GM21423 (cell line): ENCODE results near the gene EXT2.

Experiments used
- ATAC-seq: cut with Tn5 transposase; IDR thresholded peaks from one replicate; pipeline ENCODE4 v1.9.1; 2021; ENCODE audit warnings: mild to moderate bottlenecking, moderate library complexity; ENCODE audit not compliant: unreplicated experiment

EXT2 gene

DNA sequence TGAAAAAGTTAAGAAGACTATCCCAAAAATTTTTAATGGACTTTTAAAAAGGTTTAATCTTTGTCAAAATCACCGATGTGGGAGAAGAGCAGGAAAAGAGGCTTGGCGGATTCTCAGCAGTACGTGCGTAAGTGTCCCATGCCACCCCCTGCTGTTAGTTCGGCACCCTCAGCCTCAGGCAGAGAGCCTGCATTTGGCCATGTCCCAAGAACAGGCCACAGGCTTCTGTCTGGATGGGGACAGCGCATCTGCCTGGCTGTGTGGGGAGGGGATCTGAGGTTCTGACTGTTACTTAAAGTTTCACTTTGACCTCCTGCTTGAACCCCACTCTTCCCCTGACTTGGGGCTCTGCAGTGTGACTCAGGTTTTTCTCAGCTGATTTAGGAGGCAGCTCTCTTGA lies 35.3 kb downstream of the EXT2 start:
- ATAC-seq = no peak

DNA sequence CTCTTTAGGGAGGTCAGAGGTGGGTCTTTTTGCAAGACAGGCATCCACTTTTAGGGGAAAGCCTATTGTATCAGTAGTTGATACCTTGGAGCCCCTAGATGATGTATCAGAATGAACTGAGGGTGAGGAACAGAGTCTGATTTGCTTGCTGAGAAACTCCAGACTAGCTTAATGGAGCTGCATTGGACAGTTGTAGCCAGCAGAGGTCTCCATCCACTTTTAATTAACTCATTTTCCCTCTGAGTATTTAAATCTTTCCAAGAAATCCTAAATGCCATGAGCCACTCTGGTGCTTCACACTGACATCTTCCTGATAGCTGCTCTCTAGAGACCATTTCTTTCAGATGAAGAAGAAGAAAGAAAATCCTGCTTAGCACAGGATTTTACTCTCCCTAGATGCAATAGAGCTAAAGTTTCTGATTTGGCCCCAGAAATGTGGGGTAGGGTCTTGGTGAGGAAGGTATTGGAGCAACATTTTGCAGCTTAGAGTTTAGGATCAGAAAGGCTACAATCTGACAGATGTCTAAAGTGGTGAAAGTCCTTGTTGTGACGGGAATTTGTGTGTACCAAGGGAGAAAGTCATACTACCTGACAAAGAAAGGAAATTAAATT lies 38.0 kb downstream of the EXT2 start:
- no peak for ATAC-seq

DNA sequence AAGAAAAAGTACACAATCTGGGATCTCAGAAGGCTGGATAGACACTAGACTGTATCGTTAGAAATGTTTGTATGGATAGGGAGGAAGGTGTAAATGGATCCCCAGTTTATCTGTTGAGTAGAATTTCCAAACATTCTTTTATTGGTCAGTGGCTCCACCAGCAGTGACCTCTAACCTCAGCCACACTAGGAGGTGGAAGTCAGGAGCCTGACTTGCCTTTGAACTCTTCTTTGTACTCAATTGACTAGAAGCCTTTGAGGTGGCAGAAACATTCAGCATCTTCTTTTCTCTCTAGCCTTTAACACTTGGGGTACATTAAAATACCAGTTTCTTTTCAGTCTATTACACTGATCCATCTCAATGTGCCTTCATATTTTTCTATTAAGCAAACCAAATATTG lies 39.1 kb downstream of the EXT2 start:
- ATAC-seq = no peak

DNA sequence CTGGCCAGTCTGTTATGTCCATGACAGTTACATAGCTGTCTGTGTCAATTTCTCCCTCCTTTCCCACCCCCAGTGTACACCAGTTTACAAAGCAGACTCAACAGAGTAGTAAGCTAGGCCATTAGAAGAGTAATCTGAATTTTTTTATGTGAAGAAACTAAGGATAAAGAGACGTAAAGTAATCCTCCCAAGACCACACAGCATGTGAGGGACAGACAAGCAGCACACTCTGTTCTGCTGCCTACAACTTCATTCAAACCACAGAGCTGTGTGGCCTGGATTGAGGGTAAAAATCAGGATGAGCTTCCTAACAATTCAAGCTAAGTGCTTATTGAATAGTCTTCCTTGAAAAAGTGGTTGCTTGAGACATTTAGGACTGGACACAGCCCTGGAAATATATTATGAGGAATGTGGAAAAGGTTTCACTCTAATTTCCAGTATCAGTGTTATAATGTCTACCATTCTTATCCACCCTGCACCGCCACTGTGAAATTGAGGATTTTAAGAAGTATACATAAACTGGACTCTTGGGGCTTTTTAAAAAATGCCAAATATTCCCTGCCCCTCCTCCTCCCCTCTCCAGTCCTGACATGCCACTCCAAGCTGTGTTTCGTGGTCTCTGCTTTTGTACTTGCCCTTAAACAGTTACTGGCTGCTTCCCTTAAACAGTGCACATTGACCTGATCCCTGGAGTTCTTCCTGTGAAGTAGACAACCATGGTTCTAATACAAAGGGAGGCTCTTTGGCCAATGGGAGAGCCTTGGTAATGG lies 40.9 kb downstream of the EXT2 start:
- no peak for ATAC-seq

DNA sequence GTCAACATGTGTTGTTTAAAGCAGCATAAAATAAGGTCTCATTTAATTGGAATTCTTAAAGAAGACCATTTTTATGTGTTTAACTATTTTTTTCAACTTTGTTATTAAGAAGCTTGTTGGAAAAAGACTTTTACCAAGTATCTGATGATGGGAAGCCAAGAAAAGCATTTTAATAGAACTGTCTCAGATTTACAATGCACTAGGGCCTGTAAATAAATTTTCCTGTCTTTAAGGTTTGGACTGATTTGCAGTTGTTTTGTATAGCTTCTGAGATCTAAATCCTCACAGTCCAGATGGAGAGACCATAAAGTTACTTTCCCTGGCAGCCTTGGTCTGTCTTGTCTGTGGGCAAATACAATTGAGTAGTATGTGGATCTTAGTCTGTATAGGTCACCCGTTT lies 41.6 kb downstream of the EXT2 start:
- no peak for ATAC-seq

DNA sequence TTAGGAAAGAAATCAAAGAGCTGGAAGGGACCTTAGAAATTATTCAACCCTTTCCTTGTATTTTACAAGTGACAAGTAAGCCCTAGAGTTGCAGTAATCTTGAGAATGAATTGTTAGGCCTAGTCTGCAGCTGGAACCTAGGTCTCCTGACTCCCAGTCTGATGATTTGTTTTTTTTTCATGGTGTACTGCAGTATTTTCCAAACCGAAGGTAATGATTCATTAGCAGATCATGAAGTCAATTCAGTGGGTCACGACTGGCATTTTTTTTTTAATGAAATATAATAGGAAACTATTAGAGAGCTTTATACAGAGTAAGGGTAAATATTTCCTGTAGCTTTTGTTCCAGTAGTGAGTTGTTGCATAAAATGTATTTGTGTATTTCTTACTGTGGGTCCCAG lies 42.8 kb downstream of the EXT2 start:
- ATAC-seq = no peak

DNA sequence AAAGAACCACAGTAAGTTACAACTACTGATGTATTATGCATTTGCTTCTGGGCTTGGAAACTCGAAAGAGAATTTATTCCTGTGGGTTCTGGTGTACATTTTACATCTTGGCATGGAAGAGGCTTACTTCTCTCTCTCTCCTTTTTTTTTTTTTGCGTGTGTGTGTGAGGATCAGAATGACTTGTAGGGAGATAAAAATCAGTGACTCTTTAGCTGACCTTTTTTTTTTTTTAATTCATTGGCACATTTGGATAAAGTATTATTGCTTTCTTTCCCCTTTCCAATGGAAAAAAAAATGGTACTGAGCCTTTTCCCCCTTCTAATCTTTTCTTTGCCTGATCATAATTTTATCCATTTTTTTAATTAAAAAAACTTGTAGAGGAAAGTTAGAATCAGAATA lies 43.5 kb downstream of the EXT2 start:
- ATAC-seq = no peak

DNA sequence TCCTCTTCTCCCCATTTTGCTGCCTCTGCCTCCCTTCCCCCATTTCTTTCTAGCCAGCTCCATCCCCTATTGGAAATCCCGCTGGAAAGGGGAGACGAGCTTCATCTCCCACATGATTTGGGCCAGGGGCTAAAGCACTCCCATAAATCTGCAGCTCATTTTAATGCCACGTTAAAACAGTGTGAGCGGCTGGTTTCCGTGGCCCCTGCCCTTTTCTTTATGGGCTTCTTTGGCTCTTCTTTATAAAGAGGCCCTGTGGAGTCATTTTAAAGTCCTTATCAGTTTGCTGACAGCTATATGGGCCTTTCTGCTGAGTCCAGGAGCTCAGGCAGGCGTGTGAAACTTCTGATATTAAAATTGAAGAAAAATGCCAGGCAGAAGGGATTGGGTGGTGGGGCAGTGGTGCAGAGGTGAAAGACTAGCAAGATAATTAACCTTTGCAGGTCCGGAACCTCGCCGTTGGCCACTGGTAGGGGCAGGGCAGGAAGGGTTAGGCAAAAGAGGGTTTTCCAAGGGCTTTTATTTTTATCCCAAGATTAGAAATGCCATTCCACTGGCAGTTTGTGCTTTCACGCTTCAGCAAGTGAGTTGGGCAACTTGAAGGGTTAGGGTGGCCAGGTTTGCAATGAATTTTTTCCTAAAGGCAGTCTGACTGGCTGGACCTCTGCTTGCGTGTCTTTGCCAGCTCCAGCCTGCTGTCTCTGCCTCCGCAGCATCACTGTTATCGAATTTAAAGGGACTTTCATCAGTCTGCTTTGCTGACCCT lies 44.3 kb downstream of the EXT2 start:
- ATAC-seq = no peak

DNA sequence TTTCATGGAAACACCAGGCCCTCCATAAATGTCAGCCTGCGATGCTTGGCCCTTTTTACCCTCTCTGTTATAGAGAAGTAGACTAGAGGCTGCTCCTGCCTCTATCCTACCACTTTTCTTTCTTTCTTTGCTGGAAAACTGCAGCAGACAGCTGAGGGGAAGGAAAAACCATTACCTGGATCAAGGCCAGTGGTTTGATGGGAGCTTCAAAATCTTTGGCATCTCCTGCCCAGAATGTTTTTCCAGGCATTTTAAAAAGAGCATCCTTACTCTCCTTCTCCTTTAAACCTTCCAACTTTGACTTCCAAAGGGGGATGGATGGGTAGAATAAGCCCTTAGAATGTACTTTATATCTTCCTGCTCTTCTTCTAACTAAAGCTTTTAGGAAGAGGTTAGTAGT lies 44.9 kb downstream of the EXT2 start:
- ATAC-seq = no peak

DNA sequence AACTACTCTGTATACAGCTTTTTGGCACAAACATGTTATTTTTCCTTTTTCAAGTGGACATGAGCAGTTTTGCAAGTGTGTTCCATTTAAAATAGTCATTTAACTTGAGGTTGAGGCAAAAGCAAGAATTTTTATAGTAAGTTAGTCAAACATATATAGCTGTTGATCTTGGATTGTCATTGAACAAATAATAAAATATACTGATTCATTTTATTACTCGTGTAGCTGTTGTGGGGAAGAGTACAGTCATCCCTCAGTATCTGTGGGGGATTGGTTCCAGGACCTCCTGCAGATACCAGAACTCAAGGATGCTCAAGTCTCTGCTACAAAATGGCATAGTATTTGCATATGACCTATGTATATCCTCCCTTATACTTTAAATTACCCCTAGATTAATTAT lies 45.3 kb downstream of the EXT2 start:
- no peak for ATAC-seq

DNA sequence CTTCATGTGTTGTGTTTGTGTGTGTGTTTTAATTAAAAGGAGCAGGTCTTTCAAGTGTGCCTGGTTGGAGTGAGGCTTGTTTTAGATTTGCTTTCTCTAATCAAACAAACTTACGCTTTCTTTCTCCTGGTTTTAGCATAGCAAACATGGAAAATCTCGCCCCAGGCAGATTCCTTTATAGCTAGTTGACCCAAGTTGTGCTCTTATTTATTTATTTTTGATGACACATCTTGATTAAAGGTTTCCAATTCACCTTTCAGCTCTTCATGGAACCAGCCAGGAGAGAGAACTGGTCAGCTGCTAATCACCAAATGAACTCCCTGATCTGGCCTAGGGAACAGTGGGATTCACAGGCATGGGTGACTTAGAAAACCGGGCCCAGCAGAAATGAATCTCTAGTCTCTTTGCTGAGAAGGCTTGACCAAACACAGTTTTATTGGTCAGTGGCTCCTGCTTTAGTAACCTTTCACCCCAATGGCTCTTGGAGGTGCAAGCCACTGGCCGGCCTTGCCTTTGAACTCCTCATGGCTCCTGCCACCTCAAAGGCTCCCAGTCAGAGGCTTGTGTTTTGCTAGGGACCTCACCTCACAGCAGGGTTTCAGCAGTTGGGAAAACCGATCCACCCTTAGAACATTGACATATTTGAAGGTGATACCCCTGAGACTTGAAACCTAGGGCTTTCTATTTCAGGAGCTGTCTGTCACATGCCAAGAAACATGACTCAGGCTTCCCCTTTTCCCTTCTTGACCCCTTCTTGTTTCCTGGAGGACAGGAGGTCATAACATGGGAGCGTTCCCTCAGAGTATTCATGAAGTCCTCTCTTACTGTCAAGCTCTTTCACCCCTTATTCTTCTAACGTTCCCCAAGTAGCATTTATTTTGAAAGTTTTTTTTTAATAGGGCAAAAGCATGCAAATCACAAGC lies 48.8 kb downstream of the EXT2 start:
- no peak for ATAC-seq

DNA sequence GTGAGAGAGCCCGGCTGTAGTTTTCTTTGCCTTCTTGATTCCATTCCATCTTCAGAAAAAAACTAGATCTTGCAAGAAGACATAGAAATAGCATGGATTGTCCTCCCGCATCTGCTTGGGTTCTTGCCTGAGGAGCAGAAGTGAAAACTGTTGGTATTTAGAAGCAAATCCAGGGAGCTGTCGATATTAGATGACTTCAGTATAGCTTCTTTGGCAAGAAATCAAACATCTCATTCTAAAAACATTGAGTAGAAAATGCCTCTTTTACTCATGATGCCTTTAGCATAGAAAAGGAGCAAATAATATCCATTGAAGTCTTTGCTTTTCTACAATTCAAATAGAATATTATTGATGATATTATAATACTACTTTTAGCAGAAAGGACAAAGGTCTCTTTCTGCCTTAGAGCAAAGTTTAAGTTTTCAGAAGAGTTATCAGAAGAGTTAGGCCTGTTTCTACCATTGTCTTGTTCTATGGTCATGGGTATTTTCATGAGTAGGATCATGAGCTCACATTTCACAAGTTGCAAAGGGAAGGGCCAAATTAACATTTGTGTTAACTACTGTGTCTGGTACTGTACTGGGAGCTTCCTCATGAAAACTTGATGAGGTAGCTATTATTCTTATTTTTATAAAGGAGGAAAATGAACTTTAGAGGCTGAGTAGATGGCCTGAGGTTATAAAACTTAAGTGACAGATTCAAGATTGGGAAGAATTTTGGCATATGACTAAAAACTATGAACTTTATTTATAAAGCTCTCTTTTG lies 49.7 kb downstream of the EXT2 start:
- ATAC-seq = no peak

DNA sequence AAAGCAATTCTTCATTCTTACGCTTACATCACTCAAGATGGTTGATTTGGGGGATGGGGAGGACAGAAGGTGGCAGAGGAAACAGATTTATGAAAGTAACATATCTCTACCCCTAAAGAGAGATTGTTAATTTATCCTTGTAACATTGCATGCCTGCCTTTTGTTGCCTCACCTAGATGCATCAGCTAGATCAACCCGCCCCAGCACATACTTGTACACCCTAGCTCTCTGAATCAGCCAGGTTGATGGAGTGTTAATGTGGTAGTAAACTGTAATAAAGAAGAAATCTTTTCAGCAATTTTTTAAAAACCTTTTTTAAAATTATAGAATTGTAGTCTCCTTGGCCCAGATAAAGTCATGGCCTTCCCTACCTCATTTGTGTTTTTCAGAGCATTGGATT lies 51.5 kb downstream of the EXT2 start:
- no peak for ATAC-seq

DNA sequence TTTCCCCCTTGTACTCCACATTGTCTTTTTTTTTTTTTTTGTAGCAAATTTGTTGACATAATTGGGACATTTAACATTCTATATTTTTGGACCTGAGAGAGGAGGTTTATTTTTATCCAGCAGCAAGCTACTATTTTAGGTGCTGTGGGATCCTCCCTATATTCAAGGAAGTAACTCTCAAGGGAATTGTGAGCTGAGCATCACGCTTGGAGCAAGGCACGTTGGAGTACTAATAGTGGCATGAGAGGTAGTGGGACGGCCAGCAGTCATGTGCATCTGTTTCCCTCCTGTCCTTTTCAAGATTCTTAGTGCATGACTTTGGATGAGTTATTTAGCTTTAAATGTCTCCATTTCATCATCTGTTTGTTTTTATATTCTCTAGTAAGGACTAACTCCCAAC lies 52.3 kb downstream of the EXT2 start:
- no peak for ATAC-seq

DNA sequence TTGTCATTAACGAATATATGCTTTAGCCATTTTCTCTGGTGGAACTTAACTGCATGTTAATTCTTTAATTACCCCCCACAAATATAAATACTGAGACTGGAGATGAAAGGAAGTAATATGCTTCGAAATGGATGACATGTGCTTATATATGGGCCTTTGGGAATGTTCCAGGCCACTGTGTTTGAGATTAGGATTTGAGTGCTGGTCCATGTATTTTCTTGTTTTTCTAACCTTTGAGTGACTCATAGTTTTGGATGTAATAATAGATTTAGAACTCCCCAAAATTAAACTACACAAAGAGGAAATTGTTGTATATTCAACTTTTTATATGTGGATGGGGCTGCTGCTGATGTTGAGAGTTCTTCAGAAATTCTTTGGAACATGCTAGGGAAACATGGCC lies 54.2 kb downstream of the EXT2 start:
- no peak for ATAC-seq

DNA sequence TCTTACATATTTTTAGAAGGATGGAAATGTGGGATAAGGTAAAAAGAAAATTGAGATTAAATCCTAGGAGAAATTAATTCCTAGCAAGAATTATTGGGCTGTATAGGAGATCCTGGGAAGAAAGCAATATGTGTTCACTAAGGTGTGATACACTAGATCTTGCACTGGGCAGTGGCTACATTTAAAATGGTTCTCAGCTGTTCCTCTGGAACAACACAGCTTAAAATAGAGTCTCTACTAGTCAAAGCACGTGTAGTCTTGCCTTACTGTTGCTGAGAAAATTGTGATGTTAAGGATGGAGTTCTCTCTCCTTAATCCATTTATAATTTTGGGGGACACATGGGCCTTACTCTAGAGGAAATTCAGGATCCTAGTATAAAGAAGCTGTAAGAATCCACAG lies 54.9 kb downstream of the EXT2 start:
- ATAC-seq = no peak

DNA sequence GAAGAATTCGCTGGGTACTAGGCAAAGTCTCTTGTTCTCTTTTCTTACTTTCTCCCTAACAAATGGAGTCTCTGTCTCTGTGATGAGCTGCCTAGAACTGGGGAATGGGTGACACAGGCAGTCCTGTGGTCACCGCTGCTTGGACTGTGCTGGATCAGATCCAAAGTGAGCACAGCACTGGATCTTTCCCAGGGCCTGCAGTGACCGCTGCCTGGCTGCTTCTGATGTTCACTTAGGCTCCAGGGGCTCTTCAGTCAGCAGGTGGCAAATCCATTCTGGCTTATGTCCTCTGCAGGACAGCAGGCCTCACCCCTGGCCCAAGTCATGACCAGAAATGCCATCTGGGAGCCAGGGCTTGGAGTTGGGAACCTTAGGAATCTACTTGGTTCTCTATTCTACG lies 61.5 kb downstream of the EXT2 start:
- no peak for ATAC-seq

DNA sequence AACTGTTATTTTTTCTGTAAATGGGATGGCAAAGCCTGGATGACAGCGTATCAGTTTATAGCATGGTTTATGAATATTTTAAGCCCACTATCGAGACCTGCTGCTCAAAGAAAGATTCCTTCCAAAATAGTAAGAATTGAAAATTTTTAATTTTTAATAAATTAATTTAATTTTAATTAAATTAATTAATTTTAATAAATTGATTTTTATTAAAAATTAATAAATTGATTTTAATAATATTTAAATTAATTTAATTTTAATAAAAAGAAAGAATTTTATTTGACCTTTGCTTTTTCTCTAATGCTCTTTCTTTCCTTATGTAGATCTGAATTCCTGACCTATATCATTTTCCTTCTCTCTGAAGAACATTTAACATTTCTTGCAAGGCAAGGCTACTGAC lies 62.9 kb downstream of the EXT2 start:
- ATAC-seq = no peak

DNA sequence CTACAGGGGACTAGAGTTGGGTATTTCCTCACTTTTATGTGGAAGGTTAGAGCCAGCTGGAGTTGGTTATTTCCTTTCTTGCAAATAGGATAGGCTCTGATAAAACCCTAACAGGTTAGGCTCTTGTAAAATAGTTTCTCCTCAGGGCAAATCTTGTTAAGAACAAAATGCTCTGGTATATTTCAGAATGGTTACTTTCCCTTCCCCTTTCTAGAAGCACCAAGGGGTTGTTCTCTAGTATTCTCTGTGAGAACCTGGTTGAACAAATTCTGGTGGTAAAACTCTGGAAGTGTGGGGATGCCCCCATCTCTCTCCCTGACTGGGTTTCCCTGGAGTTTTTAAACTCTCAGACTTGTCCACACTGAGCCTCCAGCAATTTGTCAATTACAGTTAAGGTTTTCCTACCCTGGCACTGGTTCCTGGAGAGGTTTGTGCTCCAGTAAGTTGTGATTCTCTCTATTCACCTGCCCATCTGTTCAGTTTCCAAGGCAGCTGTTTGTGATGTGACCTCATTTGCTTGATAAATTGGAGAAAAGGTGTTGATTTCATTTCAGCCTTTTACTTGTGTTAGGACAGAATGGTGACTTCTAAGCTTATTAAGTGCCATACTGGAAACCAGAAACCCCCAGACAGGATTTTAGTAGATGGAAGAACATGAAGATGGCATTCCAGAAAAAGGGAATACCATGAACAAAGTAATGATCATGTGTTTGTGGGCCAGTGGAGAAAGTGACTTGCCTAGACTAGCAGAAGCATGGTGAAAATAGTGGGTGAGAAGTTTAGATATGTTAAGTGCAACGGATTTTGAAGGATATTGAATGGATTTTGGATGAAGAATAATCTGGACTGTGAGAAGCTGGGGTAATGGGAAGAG lies 64.6 kb downstream of the EXT2 start:
- no peak for ATAC-seq
